Esophagus squamous epithelium (tissue), 5 donors: ENCODE measurements around the gene HECTD4. TPM values are rescaled to one million over a fixed set of nuclear protein-coding genes. Genes with fewer than 3 reads are reported as not detected.
"Not testable (repeated sequence)": the region's sequence is repeated elsewhere in the genome, so short reads cannot be mapped to it uniquely, and the experiment has no call there.

ENCODE experiments used
- DNase-seq: peaks from one replicate; lab custom pipeline; 2025; lab: John Stamatoyannopoulos, UW
- H3K27ac ChIP-seq, 4 donors: fragments of 200-600 bp; sonication (generic); one replicate each; pipeline ENCODE4 v1.5.1; 2016 to 2019; ENCODE audit warnings: mild to moderate bottlenecking in 1 of 4
- H3K27me3 ChIP-seq, 4 donors: fragments of 200-600 bp; sonication (generic); 1 replicate in 3 of 4; 2 replicates in 1 of 4; pipeline versions ENCODE4 v1.5.1 to v1.6.0; 2017 to 2021; ENCODE audit warnings: antibody characterized with exemption in 1 of 4
- H3K36me3 ChIP-seq, 3 donors: fragments of 200-600 bp; sonication (generic); one replicate each; pipeline ENCODE4 v1.5.1; 2016 to 2019
- H3K4me1 ChIP-seq, 3 donors: fragments of 200-600 bp; sonication (generic); one replicate each; pipeline ENCODE4 v1.5.1; 2017 to 2019
- H3K4me3 ChIP-seq, 4 donors: fragments of 200-600 bp; sonication (generic); 1 replicate in 3 of 4; 2 replicates in 1 of 4; pipeline ENCODE4 v1.5.1; 2016 to 2019; ENCODE audit warnings: mild to moderate bottlenecking in 2 of 4, moderate library complexity in 1 of 4
- H3K9me3 ChIP-seq, 3 donors: fragments of 200-600 bp; sonication (generic); one replicate each; pipeline ENCODE4 v1.5.1; 2016 to 2019
- CTCF ChIP-seq, 6 experiments: fragments of 450-650 bp in 4 of 6; fragments of 200-600 bp in 2 of 6; sonication (generic) in 2 of 6; IDR thresholded peaks; one replicate each; pipeline ENCODE4 v1.5.1; 2016 to 2019; ENCODE audit warnings: antibody characterized with exemption in 6 of 6, mild to moderate bottlenecking in 4 of 6, moderate library complexity in 4 of 6
- POLR2A ChIP-seq, 4 donors: fragments of 450-650 bp; IDR thresholded peaks; one replicate each; pipeline ENCODE4 v1.6.1; 2017; ENCODE audit warnings: antibody characterized with exemption in 4 of 4, mild to moderate bottlenecking in 4 of 4, moderate library complexity in 3 of 4
- WGBS, 2 donors: methylation state at CpG; one replicate each; pipeline ENCODE4 v1.1.5; 2018; 5-methylcytosine and 5-hydroxymethylcytosine counted together
- intact Hi-C: fragments of 100-400 bp; cut with DNase I; formaldehyde crosslinking; loops from one replicate; pipeline ENCODE4 v1.15.0; 2022
- total RNA-seq, 4 donors: library from RNA; depleted of rRNA; stranded (reverse); fragments of >200 nt; gene quantifications; one replicate each; pipeline ENCODE4 v1.1.0, GENCODE V29; 2016
- donor health status: DM: yes; HTN: yes; CAD: no.

Gene HECTD4
- total RNA-seq, 4 donors from 2014 or later: 15.4 to 53.4 (median 33.4) TPM

- peak overlapping the region in 1 of 4 donors; percentile 88 for H3K27ac ChIP-seq
- no peaks in the 10 kb centered on the region for H3K9me3 ChIP-seq
- H3K36me3 ChIP-seq: peaks cover 0 to 33% (median 27%) of the 10 kb centered on the region in 3 donors
- WGBS, 2 donors: 92 to 94% methylated on average over 11 to 14 of the region's 14 CpGs
- H3K4me3 ChIP-seq: peak overlapping the region in 2 of 4 donors; percentile 62 to 79
- peaks cover 4 to 30% (median 14%) of the 10 kb centered on the region in 3 donors for H3K4me1 ChIP-seq
- TF ChIP-seq CTCF (IDR thresholded peaks at IDR 0.05): no peak
- no peak for TF ChIP-seq POLR2A (IDR thresholded peaks at IDR 0.05)
- H3K27me3 ChIP-seq: no peaks in the 10 kb centered on the region
- intact Hi-C loops: no loop called here
- no peak for DNase-seq
Observed at GRCh38 chr12:112409906-112410244, 27.6 kb upstream of the HECTD4 start.

GRCh38 chr12:112409064-112409905 lies 27.1 kb upstream of the HECTD4 start, which contains the start of gene RPL6:
RPL6 (minus strand) TSS chr12:112409605; CDS start chr12:112408656, 949 bp downstream.
- Histone ChIP-seq H3K4me1 (peaks cover 4 to 30% (median 14%) of the 10 kb centered on the region in 3 donors), H3K36me3 (peaks cover 0 to 39% (median 33%) of the 10 kb centered on the region in 3 donors), H3K4me3 (peak within 1 kb of the TSS; percentile 62 to 79 (median 70)), H3K27ac (peak within 1 kb of the TSS; percentile 88 to 91 (median 90)), H3K27me3 (no peaks in the 10 kb centered on the region), H3K9me3 (no peaks in the 10 kb centered on the region)
- WGBS, 2 donors: 11 to 13% methylated on average over 24 to 33 of the region's 46 CpGs
- TF ChIP-seq CTCF (IDR thresholded peaks at IDR 0.05): no peak
- TF ChIP-seq POLR2A (IDR thresholded peaks at IDR 0.05): peak in 3 of 4 donors; percentile 23 to 76 (median 72)
- intact Hi-C loops: no loop called here
- peak; percentile 51 for DNase-seq

- no peak for DNase-seq
- H3K27ac ChIP-seq: peak overlapping the region; percentile 88 to 91 (median 90)
- intact Hi-C loops: no loop called here
- peaks cover 4 to 30% (median 14%) of the 10 kb centered on the region in 3 donors for H3K4me1 ChIP-seq
- H3K36me3 ChIP-seq: peaks cover 0 to 46% (median 34%) of the 10 kb centered on the region in 3 donors
- H3K4me3 ChIP-seq: peak overlapping the region; percentile 62 to 79 (median 70)
- WGBS, 2 donors: 7 to 18% methylated on average over 5 of the region's 5 CpGs
- TF ChIP-seq POLR2A (IDR thresholded peaks at IDR 0.05): no peak
- no peaks in the 10 kb centered on the region for H3K9me3 ChIP-seq
- H3K27me3 ChIP-seq: no peaks in the 10 kb centered on the region
Observed at GRCh38 chr12:112408621-112409020, 26.4 kb upstream of the HECTD4 start.

- intact Hi-C loops, H3K27me3 ChIP-seq, H3K9me3 ChIP-seq, DNase-seq: not testable (repeated sequence)
- Histone ChIP-seq H3K36me3 (peaks cover 0 to 47% (median 34%) of the 10 kb centered on the region in 3 donors), H3K4me1 (peaks cover 4 to 30% (median 14%) of the 10 kb centered on the region in 3 donors), H3K27ac (peak overlapping the region in 2 of 4 donors; percentile 88 to 89), H3K4me3 (peak overlapping the region; percentile 62 to 79 (median 70))
- WGBS, 2 donors: 50 to 59% methylated on average over 6 of the region's 6 CpGs
Observed at GRCh38 chr12:112407683-112408082, 25.5 kb upstream of the HECTD4 start.

- TF ChIP-seq POLR2A (IDR thresholded peaks at IDR 0.05): no peak
- TF ChIP-seq CTCF (IDR thresholded peaks at IDR 0.05): no peak
- intact Hi-C loops: no loop called here
- peak overlapping the region in 1 of 4 donors; percentile 79 for H3K4me3 ChIP-seq
- peaks cover 0 to 47% (median 34%) of the 10 kb centered on the region in 3 donors for H3K36me3 ChIP-seq
- peaks cover 4 to 30% (median 14%) of the 10 kb centered on the region in 3 donors for H3K4me1 ChIP-seq
- DNase-seq: no peak
- no peak overlapping the region for H3K27ac ChIP-seq
- no peaks in the 10 kb centered on the region for H3K9me3 ChIP-seq
- no peaks in the 10 kb centered on the region for H3K27me3 ChIP-seq
- 76 to 77% methylated on average over 11 of the region's 11 CpGs for WGBS, 2 donors
Observed at GRCh38 chr12:112406519-112407488, 24.6 kb upstream of the HECTD4 start.
